Endometrium (tissue), 2 donors: ENCODE data around the gene NANOS1.
"Not testable (repeated sequence)": the region's sequence is repeated elsewhere in the genome, so short reads cannot be mapped to it uniquely, and the experiment has no call there.

Source experiments
- FAIRE-seq: peaks from 2 replicates; lab custom pipeline; 2012; peaks lifted over from hg19 to GRCh38; lab: Jason Lieb, UNC
- donor health status: control.
- donor health status: control.

Gene NANOS1

GRCh38 chr10:119007211-119007574 is 22.3 kb upstream of the NANOS1 start:
- no peak for FAIRE-seq

GRCh38 chr10:119020627-119020946 is 8.9 kb upstream of the NANOS1 start:
- no peak for FAIRE-seq

- FAIRE-seq, result no peak
Measured at GRCh38 chr10:119022846-119023552, 6.5 kb upstream of the NANOS1 start.

- FAIRE-seq, result no peak
Measured at GRCh38 chr10:119023553-119023868, 6.0 kb upstream of the NANOS1 start.

- no peak for FAIRE-seq
Measured at GRCh38 chr10:119024882-119025281, 4.6 kb upstream of the NANOS1 start.

GRCh38 chr10:119025336-119025735 is 4.2 kb upstream of the NANOS1 start:
- no peak for FAIRE-seq

- FAIRE-seq, result no peak
Measured at GRCh38 chr10:119025776-119026175, 3.7 kb upstream of the NANOS1 start.

- FAIRE-seq, result no peak
Measured at GRCh38 chr10:119026301-119027110, 3.0 kb upstream of the NANOS1 start.

GRCh38 chr10:119028445-119028899 is 1.0 kb upstream of the NANOS1 start:
- FAIRE-seq, result not testable (repeated sequence)

GRCh38 chr10:119028900-119029612 is 458 bp upstream of the NANOS1 start:
- no peak for FAIRE-seq

GRCh38 chr10:119030421-119031250 is 1.1 kb downstream of the NANOS1 start:
- FAIRE-seq, result no peak

GRCh38 chr10:119031496-119032059 is 2.1 kb downstream of the NANOS1 start:
- no peak for FAIRE-seq

GRCh38 chr10:119039161-119039560 is 9.6 kb downstream of the NANOS1 start:
- FAIRE-seq, result no peak

- FAIRE-seq, result no peak
Measured at GRCh38 chr10:119041326-119041725, 11.8 kb downstream of the NANOS1 start.

GRCh38 chr10:119042169-119042568 is 12.7 kb downstream of the NANOS1 start:
- FAIRE-seq, result no peak

GRCh38 chr10:119045561-119045960 is 16.0 kb downstream of the NANOS1 start:
- no peak for FAIRE-seq

GRCh38 chr10:119049361-119049760 is 19.8 kb downstream of the NANOS1 start:
- no peak for FAIRE-seq

- no peak for FAIRE-seq
Measured at GRCh38 chr10:119049777-119050176, 20.3 kb downstream of the NANOS1 start.

- no peak for FAIRE-seq
Measured at GRCh38 chr10:119051775-119052174, 22.3 kb downstream of the NANOS1 start.

GRCh38 chr10:119055472-119055871 is 26.0 kb downstream of the NANOS1 start:
- no peak for FAIRE-seq

GRCh38 chr10:119058010-119058409 is 28.5 kb downstream of the NANOS1 start:
- no peak for FAIRE-seq

GRCh38 chr10:119059557-119059956 is 30.0 kb downstream of the NANOS1 start:
- FAIRE-seq, result no peak
